Stimulated activated CD4-positive, alpha-beta T cell treated with anti-CD3 and anti-CD28 coated beads, Interleukin-4, amount 100 ng/mL, for 48 hours (primary cell): ENCODE measurements around the gene ADGRL3.

Experiments used
- DNase-seq, 2 donors: peaks; one replicate each; pipeline ENCODE4 v3.0.0-alpha.2; 2020; ENCODE audit warnings: low read depth in 2 of 2

The ADGRL3 gene

GRCh38 chr4:61200187-61200915, at the start of gene ADGRL3:
TSS of gene ADGRL3 (plus strand) at chr4:61200326.
- DNase-seq, result no peak

GRCh38 chr4:61152433-61152832, 47.7 kb upstream of the ADGRL3 start:
- no peak for DNase-seq

- no peak for DNase-seq
Measured at GRCh38 chr4:61160478-61160877, 39.6 kb upstream of the ADGRL3 start.

GRCh38 chr4:61162116-61162515, 38.0 kb upstream of the ADGRL3 start:
- no peak for DNase-seq

- DNase-seq, result no peak
Measured at GRCh38 chr4:61173799-61174198, 26.3 kb upstream of the ADGRL3 start.

GRCh38 chr4:61175495-61175894, 24.6 kb upstream of the ADGRL3 start:
- DNase-seq, result no peak

GRCh38 chr4:61177367-61177766, 22.8 kb upstream of the ADGRL3 start:
- DNase-seq, result no peak

- DNase-seq, result no peak
Measured at GRCh38 chr4:61180405-61180804, 19.7 kb upstream of the ADGRL3 start.

GRCh38 chr4:61182915-61183314, 17.2 kb upstream of the ADGRL3 start:
- DNase-seq, result no peak

- DNase-seq, result no peak
Measured at GRCh38 chr4:61185288-61185687, 14.8 kb upstream of the ADGRL3 start.

GRCh38 chr4:61192392-61192791, 7.7 kb upstream of the ADGRL3 start:
- no peak for DNase-seq

- no peak for DNase-seq
Measured at GRCh38 chr4:61193863-61194262, 6.3 kb upstream of the ADGRL3 start.

GRCh38 chr4:61194571-61194970, 5.6 kb upstream of the ADGRL3 start:
- no peak for DNase-seq

- no peak for DNase-seq
Measured at GRCh38 chr4:61195101-61195500, 5.0 kb upstream of the ADGRL3 start.

GRCh38 chr4:61198686-61199085, 1.4 kb upstream of the ADGRL3 start:
- DNase-seq, result no peak

GRCh38 chr4:61199873-61200186, 296 bp upstream of the ADGRL3 start:
- no peak for DNase-seq

- DNase-seq, result no peak
Measured at GRCh38 chr4:61200916-61201526, 895 bp downstream of the ADGRL3 start.

- no peak for DNase-seq
Measured at GRCh38 chr4:61201561-61201960, 1.4 kb downstream of the ADGRL3 start.

GRCh38 chr4:61201961-61202637, 2.0 kb downstream of the ADGRL3 start:
- no peak for DNase-seq

- no peak for DNase-seq
Measured at GRCh38 chr4:61202638-61203435, 2.7 kb downstream of the ADGRL3 start.

GRCh38 chr4:61203436-61203790, 3.3 kb downstream of the ADGRL3 start:
- no peak for DNase-seq

- DNase-seq, result no peak
Measured at GRCh38 chr4:61204353-61205060, 4.4 kb downstream of the ADGRL3 start.
